Stimulated activated CD4-positive, alpha-beta T cell treated with anti-CD3 and anti-CD28 coated beads, TNF-alpha, amount 100 ng/mL, for 4 hours (primary cell): ENCODE data around the gene BRD7.

Source experiments
- DNase-seq, 3 experiments: peaks; one replicate each; pipeline ENCODE4 v3.0.0-alpha.2; 2020; ENCODE audit warnings: low read depth in 3 of 3

Gene BRD7

GRCh38 chr16:50389900-50390299 is 21.1 kb upstream of the BRD7 start:
- no peak for DNase-seq

- DNase-seq, result no peak
These were observed 19.7 kb upstream of the BRD7 start for GRCh38 chr16:50388496-50388895.

- no peak for DNase-seq
These were observed 18.0 kb upstream of the BRD7 start for GRCh38 chr16:50386774-50387173.

- no peak for DNase-seq
These were observed 17.4 kb upstream of the BRD7 start for GRCh38 chr16:50386139-50386538.

- DNase-seq, result no peak
These were observed 15.8 kb upstream of the BRD7 start for GRCh38 chr16:50384500-50385135.

- no peak for DNase-seq
These were observed 13.1 kb upstream of the BRD7 start for GRCh38 chr16:50381679-50382440.

GRCh38 chr16:50378417-50378816 is 9.6 kb upstream of the BRD7 start:
- DNase-seq, result no peak

- no peak for DNase-seq
These were observed 8.2 kb upstream of the BRD7 start for GRCh38 chr16:50377001-50377400.

- DNase-seq, result no peak
These were observed 5.0 kb upstream of the BRD7 start for GRCh38 chr16:50373780-50374179.

- no peak for DNase-seq
These were observed 4.5 kb upstream of the BRD7 start for GRCh38 chr16:50373345-50373701.

GRCh38 chr16:50372611-50373344 is 4.0 kb upstream of the BRD7 start:
- no peak for DNase-seq

GRCh38 chr16:50371936-50372595 is 3.3 kb upstream of the BRD7 start:
- no peak for DNase-seq

GRCh38 chr16:50371036-50371716 is 2.4 kb upstream of the BRD7 start:
- DNase-seq, result no peak

- DNase-seq, result no peak
These were observed 481 bp upstream of the BRD7 start for GRCh38 chr16:50369133-50369804.

- no peak for DNase-seq
These were observed 895 bp downstream of the BRD7 start for GRCh38 chr16:50367777-50368409.

GRCh38 chr16:50365791-50366575 is 2.8 kb downstream of the BRD7 start:
- no peak for DNase-seq

GRCh38 chr16:50363656-50364055 is 5.1 kb downstream of the BRD7 start:
- DNase-seq, result no peak

- no peak for DNase-seq
These were observed 8.0 kb downstream of the BRD7 start for GRCh38 chr16:50360779-50361178.

- no peak for DNase-seq
These were observed 8.6 kb downstream of the BRD7 start for GRCh38 chr16:50360033-50360778.
